Activated T-helper 1 cell treated with Interleukin-2 at 50 U/mL for 16 hours (primary cell): ENCODE measurements around the gene RUBCNL.

Source experiments
- DNase-seq: peaks from one replicate; pipeline ENCODE4 v3.0.0-alpha.2; 2020; ENCODE audit warnings: low read depth

Gene RUBCNL

DNA sequence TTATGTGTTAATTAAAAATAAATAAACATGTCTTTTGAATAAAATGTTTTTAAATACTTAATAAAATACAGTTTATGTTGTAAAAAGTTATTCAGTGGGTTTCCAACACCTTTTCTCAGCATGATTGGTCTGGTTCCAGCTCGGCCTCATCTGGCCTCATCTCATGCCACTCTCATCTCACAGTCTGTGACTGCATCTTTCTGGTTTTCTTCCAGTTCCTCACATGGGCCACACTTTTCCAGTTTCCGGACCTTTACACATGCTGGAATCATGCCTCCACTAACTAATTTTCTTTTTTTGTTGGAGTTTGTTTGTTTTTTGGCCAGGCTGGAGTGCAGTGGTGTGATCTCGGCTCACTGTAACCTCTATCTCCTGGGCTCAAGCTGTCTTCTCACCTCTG is 82.5 kb downstream of the RUBCNL start:
- no peak for DNase-seq

- DNase-seq: no peak
Observed at GRCh38 chr13:46303742-46304385, 83.2 kb downstream of the RUBCNL start.

DNA sequence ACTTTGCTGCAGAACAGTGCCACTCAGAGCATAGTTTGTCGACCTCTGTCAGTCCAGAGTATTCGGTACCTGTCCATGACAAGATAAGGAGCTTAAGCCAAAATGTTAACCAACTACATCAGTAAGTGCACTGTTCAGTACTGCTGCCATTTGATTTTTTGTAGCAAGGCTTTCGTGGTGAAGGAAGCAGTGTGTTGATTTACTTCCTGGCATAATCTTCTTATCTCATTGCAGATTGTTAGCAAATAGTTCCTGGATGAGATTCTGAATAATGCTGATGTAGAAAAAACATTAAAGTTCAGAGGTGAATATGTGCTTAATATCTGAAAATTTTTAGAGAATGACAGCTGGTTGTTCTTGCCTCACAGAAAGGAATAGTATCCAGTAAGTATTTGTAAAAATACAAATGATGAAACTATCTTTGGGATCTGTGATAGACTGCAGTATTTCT is 89.7 kb downstream of the RUBCNL start:
- no peak for DNase-seq

DNA sequence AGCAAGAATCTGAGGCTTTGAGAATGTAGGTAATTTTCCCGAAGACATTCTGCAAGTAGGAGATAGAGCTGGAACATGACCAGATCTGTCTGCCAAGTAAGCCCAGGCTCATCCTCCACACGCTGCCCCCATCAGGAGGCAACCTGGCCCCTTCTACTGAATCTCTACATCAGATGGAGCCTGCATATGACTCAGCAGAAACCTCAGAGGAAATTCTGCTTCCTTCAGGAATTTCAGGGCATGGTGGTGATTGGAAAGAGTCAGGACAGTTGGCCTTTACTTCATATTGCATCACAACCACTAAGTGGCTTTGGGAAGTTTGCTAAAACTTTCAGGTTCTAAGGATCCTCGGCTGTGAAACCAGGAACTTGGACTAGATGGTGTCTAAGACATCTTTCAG is 90.1 kb downstream of the RUBCNL start:
- DNase-seq: no peak

DNA sequence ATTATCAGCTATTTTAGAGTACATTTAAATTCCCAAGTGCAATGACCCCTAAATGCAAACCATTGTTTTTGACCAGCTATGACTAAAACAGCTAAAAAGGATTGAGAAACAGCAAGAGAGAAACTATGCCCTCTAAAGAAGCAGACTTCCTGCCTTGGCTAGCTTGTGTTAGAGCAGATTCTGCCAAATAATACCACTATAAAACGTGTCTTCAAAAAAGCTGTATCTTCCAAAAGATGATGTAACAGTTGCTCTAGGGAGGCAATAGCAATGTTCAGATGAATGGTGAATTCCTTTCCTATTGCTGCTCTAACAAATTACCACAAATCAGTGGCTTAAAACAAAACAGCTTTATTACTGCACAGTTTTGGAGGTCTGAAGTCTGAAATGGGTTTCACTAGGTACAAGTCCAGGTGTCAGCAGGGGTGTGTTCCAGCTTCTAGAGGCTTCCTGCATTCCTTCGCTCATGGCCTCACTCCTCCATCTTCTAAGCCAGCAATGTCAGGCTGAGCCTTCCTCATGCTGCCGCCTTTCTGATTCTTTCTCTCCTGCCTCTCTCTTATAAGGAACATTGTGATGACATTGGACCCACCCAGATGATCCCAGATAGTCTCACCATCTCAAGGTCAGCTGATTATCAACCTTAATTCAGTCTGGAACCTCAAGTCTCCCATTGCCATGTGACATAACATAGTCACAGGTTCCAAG is 90.8 kb downstream of the RUBCNL start:
- DNase-seq: no peak

DNA sequence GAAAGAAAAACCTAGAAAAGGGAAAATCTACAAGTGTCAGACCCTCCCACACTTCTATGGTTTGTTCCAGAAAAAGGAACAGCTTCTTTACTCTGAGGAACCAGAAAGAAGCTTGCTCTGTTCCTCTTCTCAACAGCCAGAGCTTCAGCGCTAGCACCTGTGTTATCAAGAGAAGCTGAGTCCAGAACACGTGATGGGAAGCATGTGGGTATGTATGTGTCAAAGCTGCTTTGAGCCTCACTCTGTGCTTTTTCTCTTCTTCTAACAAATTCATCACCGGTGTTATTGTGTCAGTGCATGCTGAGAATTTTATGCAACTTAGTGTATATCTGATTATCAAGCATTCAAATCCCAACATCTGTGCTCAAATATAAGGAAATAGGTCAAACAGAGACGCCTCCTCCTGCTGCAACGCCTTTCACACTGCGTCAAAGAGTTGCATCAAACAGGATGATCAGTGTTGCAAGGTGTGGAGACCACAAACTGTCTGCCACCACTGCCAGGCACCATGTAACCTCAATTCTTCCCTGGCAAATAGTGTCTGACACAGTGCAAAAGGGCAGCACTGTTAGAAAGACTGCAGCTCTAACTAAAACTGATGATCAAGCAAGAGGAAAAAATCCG is 91.4 kb downstream of the RUBCNL start:
- peak; percentile 45 for DNase-seq

- no peak for DNase-seq
Observed at GRCh38 chr13:46293436-46293835, 93.6 kb downstream of the RUBCNL start.
